ENCODE results near the gene KCNH1. TPM values are rescaled to one million over a fixed set of nuclear protein-coding genes. Genes with fewer than 3 reads are reported as not detected.

Gene KCNH1
- total and polyA plus RNA-seq, 5 donors from 2014 or later, result not detected

DNA sequence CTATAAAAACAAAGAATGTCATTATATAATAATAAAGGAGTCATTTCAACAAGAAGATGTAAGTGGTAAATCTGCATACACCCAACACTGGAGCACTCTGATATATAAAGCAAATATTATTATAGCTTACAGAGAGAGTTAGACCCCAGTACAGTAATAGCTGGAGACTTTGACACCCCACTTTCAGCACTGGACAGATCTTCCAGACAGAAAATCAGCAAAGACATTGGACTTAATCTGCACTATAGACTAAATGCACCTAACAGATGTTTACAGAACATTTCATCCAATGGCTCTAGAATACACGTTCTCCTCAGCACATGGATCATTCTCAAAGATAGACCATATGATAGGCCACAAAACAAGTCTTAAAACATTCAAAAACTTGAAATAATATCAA lies 20.0 kb upstream of the KCNH1 start:
- Histone ChIP-seq H3K4me1 (ENCODE audit: control insufficient read depth, insufficient read depth, low read length, poor library complexity, severe bottlenecking) (no peaks in the 10 kb centered on the region), H3K9me3 (ENCODE audit: control insufficient read depth in 2 of 2, low read length in 2 of 2) (peaks cover 6 to 10% of the 10 kb centered on the region in 2 experiments), H3K27ac (ENCODE audit: insufficient read depth, low read length, poor library complexity, severe bottlenecking) (no peak overlapping the region), H3K4me3 (ENCODE audit: low read depth, low read length) (no peak overlapping the region), H3K36me3 (ENCODE audit: control insufficient read depth, insufficient read depth, low read length) (no peaks in the 10 kb centered on the region), H3K27me3 (ENCODE audit: control insufficient read depth, insufficient read depth, low read length) (peaks cover 3% of the 10 kb centered on the region)
- H3K4me3 Mint-ChIP-seq, result no peak overlapping the region
- H3K9me3 Mint-ChIP-seq, result peaks cover 0 to 15% (median 4%) of the 10 kb centered on the region in 7 donors
- no peaks in the 10 kb centered on the region for H3K36me3 Mint-ChIP-seq
- H3K4me1 Mint-ChIP-seq, result peaks cover 0 to 5% (median 2%) of the 10 kb centered on the region in 4 donors
- DNase-seq (no peak), ATAC-seq (ENCODE audit: low read depth in 2 of 2) (no peak)
- peaks cover 13% of the 10 kb centered on the region for H3K27me3 Mint-ChIP-seq
- no peak overlapping the region for H3K27ac Mint-ChIP-seq

DNA sequence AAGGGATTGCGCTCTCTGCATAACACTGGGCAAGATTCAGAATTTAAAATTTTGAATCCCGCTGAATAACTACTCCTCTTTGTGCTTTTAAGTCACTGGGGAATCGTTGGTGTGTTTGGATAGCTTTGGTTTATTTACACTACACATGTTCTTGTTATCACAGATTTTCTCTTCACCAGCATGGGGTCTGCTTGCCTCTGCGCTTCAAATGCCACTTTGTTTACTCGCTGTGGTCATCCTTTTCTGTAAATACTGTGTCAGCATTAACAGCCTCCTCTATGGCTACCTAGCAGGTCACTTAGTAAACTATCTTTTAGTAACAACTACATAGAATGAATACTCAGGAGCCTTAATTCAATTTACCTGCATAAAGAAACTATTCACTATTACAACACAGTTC lies 14.4 kb upstream of the KCNH1 start:
- Mint-ChIP-seq H3K9me3 (peaks cover 0 to 7% (median 0%) of the 10 kb centered on the region in 7 donors), H3K4me3 (no peak overlapping the region)

DNA sequence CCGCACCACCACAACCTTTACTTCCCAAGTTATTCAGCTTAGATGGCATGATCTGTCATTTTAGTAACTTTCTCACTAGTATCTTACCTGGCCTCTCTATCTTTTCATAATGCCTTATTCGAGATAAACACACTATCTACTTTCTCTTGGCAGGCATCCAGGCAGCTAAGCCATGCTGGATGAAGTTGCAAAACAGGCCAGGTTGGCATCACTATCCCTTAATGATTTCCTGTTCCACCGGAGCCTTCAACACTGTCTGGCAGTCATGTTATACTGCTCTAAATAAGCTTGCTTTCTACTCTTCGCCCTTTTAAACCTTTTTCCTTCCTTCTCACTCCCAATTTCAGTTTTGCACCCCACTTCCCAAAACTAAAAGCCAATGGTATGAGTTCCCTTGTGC lies 12.0 kb upstream of the KCNH1 start:
- no peak for ATAC-seq (ENCODE audit: low read depth in 2 of 2)
- no peak overlapping the region for H3K27ac Mint-ChIP-seq

More for the DNA sequence above, 14.4 kb upstream of the KCNH1 start:
- Histone ChIP-seq H3K4me1 (ENCODE audit: control insufficient read depth, insufficient read depth, low read length, poor library complexity, severe bottlenecking) (no peaks in the 10 kb centered on the region), H3K27ac (ENCODE audit: insufficient read depth, low read length, poor library complexity, severe bottlenecking) (no peak overlapping the region), H3K4me3 (ENCODE audit: low read depth, low read length) (no peak overlapping the region), H3K9me3 (ENCODE audit: control insufficient read depth in 2 of 2, low read length in 2 of 2) (no peaks in the 10 kb centered on the region), H3K36me3 (ENCODE audit: control insufficient read depth, insufficient read depth, low read length) (no peaks in the 10 kb centered on the region), H3K27me3 (ENCODE audit: control insufficient read depth, insufficient read depth, low read length) (peaks cover 11% of the 10 kb centered on the region)
- Mint-ChIP-seq H3K27ac (no peak overlapping the region), H3K27me3 (peaks cover 28% of the 10 kb centered on the region), H3K4me1 (no peaks in the 10 kb centered on the region), H3K36me3 (no peaks in the 10 kb centered on the region)
- DNase-seq, result no peak
- no peak for ATAC-seq (ENCODE audit: low read depth in 2 of 2)

GRCh38 chr1:211135342-211135950 lies 1.5 kb upstream of the KCNH1 start:
- DNase-seq (peak in 2 of 3 donors; percentile 15 to 57), ATAC-seq (ENCODE audit: low read depth in 2 of 2) (peak in 1 of 2 donors; percentile 55)
- Mint-ChIP-seq H3K36me3 (no peaks in the 10 kb centered on the region), H3K27ac (no peak overlapping the region), H3K4me1 (peaks cover 0 to 12% (median 6%) of the 10 kb centered on the region in 4 donors), H3K9me3 (peaks cover 0 to 3% (median 0%) of the 10 kb centered on the region in 7 donors), H3K4me3 (no peak overlapping the region), H3K27me3 (peaks cover 77% of the 10 kb centered on the region)
- Histone ChIP-seq H3K27ac (ENCODE audit: insufficient read depth, low read length, poor library complexity, severe bottlenecking) (no peak overlapping the region), H3K27me3 (ENCODE audit: control insufficient read depth, insufficient read depth, low read length) (peaks cover 49% of the 10 kb centered on the region), H3K9me3 (ENCODE audit: control insufficient read depth in 2 of 2, low read length in 2 of 2) (no peaks in the 10 kb centered on the region), H3K4me1 (ENCODE audit: control insufficient read depth, insufficient read depth, low read length, poor library complexity, severe bottlenecking) (peaks cover 15% of the 10 kb centered on the region), H3K4me3 (ENCODE audit: low read depth, low read length) (no peak overlapping the region), H3K36me3 (ENCODE audit: control insufficient read depth, insufficient read depth, low read length) (no peaks in the 10 kb centered on the region)

More for the DNA sequence above, 12.0 kb upstream of the KCNH1 start:
- H3K4me1 ChIP-seq (ENCODE audit: control insufficient read depth, insufficient read depth, low read length, poor library complexity, severe bottlenecking), result no peaks in the 10 kb centered on the region
- H3K36me3 ChIP-seq (ENCODE audit: control insufficient read depth, insufficient read depth, low read length), result no peaks in the 10 kb centered on the region
- peaks cover 35% of the 10 kb centered on the region for H3K27me3 Mint-ChIP-seq
- H3K9me3 ChIP-seq (ENCODE audit: control insufficient read depth in 2 of 2, low read length in 2 of 2), result no peaks in the 10 kb centered on the region
- no peaks in the 10 kb centered on the region for H3K4me1 Mint-ChIP-seq
- H3K36me3 Mint-ChIP-seq, result no peaks in the 10 kb centered on the region
- no peak for DNase-seq
- H3K27ac ChIP-seq (ENCODE audit: insufficient read depth, low read length, poor library complexity, severe bottlenecking), result no peak overlapping the region
- peaks cover 0 to 7% (median 0%) of the 10 kb centered on the region in 7 donors for H3K9me3 Mint-ChIP-seq
- H3K4me3 ChIP-seq (ENCODE audit: low read depth, low read length), result no peak overlapping the region
- H3K27me3 ChIP-seq (ENCODE audit: control insufficient read depth, insufficient read depth, low read length), result peaks cover 14% of the 10 kb centered on the region
- H3K4me3 Mint-ChIP-seq, result no peak overlapping the region

GRCh38 chr1:211133393-211133835 lies 534 bp downstream of the KCNH1 start:
- Mint-ChIP-seq H3K27me3 (peaks cover 82% of the 10 kb centered on the region), H3K4me3 (peak overlapping the region in 2 of 4 donors; percentile 67 to 75), H3K36me3 (no peaks in the 10 kb centered on the region), H3K4me1 (peaks cover 0 to 12% (median 6%) of the 10 kb centered on the region in 4 donors), H3K27ac (no peak overlapping the region), H3K9me3 (no peaks in the 10 kb centered on the region)
- no peaks in the 10 kb centered on the region for H3K9me3 ChIP-seq (ENCODE audit: control insufficient read depth in 2 of 2, low read length in 2 of 2)
- ATAC-seq (ENCODE audit: low read depth in 2 of 2) (no peak), DNase-seq (no peak)
- H3K4me1 ChIP-seq (ENCODE audit: control insufficient read depth, insufficient read depth, low read length, poor library complexity, severe bottlenecking), result peaks cover 15% of the 10 kb centered on the region
- H3K36me3 ChIP-seq (ENCODE audit: control insufficient read depth, insufficient read depth, low read length), result no peaks in the 10 kb centered on the region
- H3K4me3 ChIP-seq (ENCODE audit: low read depth, low read length), result no peak overlapping the region
- H3K27me3 ChIP-seq (ENCODE audit: control insufficient read depth, insufficient read depth, low read length), result peaks cover 49% of the 10 kb centered on the region
- no peak overlapping the region for H3K27ac ChIP-seq (ENCODE audit: insufficient read depth, low read length, poor library complexity, severe bottlenecking)

DNA sequence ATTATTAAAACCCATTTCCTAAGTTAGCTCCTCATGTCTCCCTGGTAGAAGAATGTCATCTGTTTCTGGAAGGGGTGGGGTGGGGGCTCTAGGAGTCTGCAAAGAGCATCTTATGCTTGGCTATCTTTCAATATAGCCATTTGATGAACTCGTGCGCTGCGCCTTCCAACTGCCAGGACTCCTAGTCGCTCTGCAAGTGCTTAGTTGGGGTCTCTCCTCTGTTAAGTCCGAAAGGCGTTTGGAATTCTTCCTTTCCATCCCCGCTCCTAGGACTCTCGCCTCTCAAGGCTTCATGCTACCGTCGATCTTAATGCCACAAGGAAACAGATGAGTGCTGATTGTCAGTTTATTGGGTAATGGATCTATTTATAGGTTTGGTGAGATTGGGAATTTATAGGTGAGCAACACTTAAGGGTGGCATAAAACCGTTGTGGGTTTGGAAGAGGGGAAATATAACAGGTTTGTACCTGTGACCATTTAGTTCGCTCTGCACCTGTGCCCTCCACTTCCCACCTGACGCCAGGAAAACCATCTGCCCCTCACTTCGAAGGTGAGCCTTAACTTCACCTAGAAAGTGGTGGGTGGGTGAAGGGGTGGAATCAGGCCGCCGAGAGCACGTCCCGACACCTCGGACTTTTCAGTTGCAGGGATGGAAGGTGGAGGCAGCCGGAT lies 1.1 kb downstream of the KCNH1 start:
- peak overlapping the region in 3 of 4 donors; percentile 9 to 57 (median 41) for H3K4me3 Mint-ChIP-seq
- Histone ChIP-seq H3K36me3 (ENCODE audit: control insufficient read depth, insufficient read depth, low read length) (no peaks in the 10 kb centered on the region), H3K27ac (ENCODE audit: insufficient read depth, low read length, poor library complexity, severe bottlenecking) (no peak overlapping the region), H3K9me3 (ENCODE audit: control insufficient read depth in 2 of 2, low read length in 2 of 2) (no peaks in the 10 kb centered on the region), H3K4me3 (ENCODE audit: low read depth, low read length) (no peak overlapping the region), H3K4me1 (ENCODE audit: control insufficient read depth, insufficient read depth, low read length, poor library complexity, severe bottlenecking) (peaks cover 15% of the 10 kb centered on the region), H3K27me3 (ENCODE audit: control insufficient read depth, insufficient read depth, low read length) (peaks cover 49% of the 10 kb centered on the region)
- DNase-seq (no peak), ATAC-seq (ENCODE audit: low read depth in 2 of 2) (no peak)
- H3K4me1 Mint-ChIP-seq, result peaks cover 0 to 12% (median 6%) of the 10 kb centered on the region in 4 donors
- H3K27ac Mint-ChIP-seq, result no peak overlapping the region
- H3K9me3 Mint-ChIP-seq, result no peaks in the 10 kb centered on the region
- peaks cover 82% of the 10 kb centered on the region for H3K27me3 Mint-ChIP-seq
- no peaks in the 10 kb centered on the region for H3K36me3 Mint-ChIP-seq

DNA sequence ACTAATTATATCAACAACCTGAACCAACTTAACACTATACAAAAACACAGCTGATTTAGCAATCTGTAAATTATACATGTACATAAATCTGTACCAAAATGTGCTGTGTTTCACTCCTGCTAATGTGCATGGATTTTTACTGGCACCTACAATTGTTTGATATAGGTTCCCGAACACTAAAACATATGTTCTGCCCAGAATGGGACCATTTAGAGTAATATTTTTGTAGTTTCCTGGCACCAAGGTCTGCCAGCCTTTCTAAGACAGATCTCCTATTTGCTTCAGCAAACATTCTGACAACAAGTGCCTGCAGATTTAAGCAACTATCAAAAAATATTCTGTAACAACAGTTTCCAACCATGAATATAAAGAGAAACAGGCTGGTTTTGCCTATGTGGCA lies 4.2 kb downstream of the KCNH1 start:
- peaks cover 35% of the 10 kb centered on the region for H3K27me3 ChIP-seq (ENCODE audit: control insufficient read depth, insufficient read depth, low read length)
- Mint-ChIP-seq H3K9me3 (no peaks in the 10 kb centered on the region), H3K27ac (no peak overlapping the region), H3K4me1 (peaks cover 0 to 12% (median 6%) of the 10 kb centered on the region in 4 donors), H3K27me3 (peaks cover 64% of the 10 kb centered on the region), H3K36me3 (no peaks in the 10 kb centered on the region), H3K4me3 (no peak overlapping the region)
- no peak overlapping the region for H3K27ac ChIP-seq (ENCODE audit: insufficient read depth, low read length, poor library complexity, severe bottlenecking)
- no peaks in the 10 kb centered on the region for H3K36me3 ChIP-seq (ENCODE audit: control insufficient read depth, insufficient read depth, low read length)
- no peaks in the 10 kb centered on the region for H3K9me3 ChIP-seq (ENCODE audit: control insufficient read depth in 2 of 2, low read length in 2 of 2)
- H3K4me3 ChIP-seq (ENCODE audit: low read depth, low read length), result no peak overlapping the region
- no peak for DNase-seq
- H3K4me1 ChIP-seq (ENCODE audit: control insufficient read depth, insufficient read depth, low read length, poor library complexity, severe bottlenecking), result peaks cover 15% of the 10 kb centered on the region
- ATAC-seq (ENCODE audit: low read depth in 2 of 2), result no peak

All from CD4-positive, CD25-positive, alpha-beta regulatory T cell (primary cell).